NCI-H345 (cell line): ENCODE results near the gene FSIP1.

Experiments
- DNase-seq: peaks from one replicate; lab custom pipeline; 2025; lab: John Stamatoyannopoulos, UW

The FSIP1 gene

DNA sequence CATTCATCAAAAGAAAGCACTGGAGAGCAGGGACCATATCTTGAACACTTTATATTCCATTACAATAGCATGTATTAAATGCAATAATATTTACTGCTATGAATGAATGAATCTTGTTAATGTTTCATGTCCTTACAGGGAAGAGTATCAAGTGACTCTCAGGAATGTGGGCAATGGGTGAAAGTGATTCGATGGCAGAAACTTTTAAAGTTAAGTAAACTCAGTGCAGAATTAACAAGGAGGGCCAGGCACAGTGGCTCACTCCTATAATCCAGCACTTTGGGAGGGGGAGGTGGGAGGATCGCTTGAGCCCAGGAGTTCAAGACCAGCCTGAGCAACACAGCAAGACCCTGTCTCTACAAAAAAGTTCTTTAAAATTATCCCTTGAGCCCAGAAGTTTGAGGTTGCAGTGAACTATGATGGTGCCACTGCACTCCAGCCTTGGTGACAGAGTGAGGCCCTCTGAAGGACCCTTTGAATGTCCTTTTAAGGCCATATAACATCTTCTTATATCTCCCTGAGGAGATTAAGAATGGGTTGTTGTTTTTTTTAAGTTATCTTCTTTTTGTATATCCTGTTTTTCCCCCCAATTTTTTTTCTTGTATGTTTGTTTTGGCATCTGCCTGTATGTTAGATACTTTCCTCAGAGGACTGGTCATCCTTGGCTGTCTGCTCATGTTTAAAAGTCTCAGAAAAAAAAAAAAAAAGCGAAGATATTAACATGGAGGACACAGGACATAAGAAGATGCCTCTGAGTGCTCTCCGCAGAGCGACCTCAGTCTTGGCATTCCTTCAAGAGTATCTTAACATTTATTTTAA lies 9.6 kb upstream of the FSIP1 start:
- DNase-seq = no peak

DNA sequence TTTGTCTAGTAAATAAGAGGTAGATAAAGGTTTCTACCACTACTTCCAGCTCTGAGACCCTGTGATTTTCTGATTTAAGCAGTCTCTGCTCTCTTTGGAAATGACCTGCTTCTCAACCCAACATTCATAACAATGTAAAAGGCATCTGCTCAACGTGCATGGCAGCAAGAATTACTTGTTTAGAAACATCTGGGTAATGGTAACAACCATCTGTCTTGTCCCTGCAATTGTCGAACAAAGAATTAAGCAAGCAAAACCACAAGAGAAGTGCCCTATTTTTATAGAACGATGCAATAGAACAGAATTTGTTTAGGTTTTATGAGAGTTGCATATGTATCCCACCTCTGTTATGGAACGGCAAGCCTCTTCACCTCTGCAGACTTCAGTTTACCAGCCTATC lies 7.1 kb upstream of the FSIP1 start:
- DNase-seq = no peak

DNA sequence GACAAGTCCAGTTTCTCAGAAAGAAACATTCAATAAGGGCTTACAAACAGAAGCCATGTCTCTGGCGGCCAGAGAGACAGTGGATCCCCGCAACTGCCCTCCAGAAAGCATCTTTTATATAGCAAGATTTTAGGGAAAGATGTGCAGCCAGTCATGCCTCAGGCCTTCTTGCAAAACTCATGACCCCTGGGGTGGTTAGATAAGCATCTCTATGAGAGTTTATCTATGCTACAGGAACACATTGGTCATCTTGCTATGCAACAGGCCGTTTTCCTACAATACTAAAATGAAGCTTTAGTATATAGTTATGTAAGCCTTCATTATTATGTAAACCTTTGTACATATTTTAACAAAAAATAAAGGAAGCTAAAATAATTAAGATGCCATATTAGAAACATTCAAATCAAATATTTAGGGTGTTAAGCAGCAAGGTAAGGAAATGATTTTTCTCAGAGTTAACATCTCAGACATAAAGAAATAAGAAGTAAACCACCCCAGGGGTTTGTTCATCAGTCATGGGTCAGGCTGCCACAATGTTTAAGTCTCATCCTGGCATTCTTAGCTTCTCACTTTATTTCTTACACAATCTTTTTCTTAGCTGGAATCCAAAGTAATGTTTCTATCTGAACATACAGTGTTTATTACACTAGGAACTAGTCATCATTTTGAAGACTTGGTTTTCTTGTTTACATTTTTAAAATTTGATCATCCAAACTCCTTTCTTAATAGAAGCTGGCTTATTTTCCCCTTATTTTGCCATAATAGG lies 6.3 kb upstream of the FSIP1 start:
- DNase-seq = no peak

DNA sequence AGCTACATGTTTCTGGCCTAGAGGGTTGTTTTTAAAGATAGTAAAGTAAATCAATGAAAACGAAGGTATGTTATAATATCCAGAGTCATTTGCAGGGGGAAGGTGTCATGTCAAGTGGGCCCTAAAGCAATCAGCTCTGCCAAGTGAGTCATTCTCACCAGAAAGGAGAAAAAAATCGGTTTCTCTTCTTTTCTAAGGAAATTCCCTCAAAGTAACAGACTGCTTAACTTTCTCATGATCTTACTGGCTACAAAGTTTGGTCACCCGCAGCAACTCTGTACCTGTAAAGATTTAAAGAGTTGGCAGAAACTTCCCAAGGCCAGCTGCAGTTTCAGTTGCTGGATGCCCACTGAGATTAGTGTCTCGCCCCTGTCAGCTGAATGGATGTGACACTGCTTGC lies 5.5 kb upstream of the FSIP1 start:
- no peak for DNase-seq

DNA sequence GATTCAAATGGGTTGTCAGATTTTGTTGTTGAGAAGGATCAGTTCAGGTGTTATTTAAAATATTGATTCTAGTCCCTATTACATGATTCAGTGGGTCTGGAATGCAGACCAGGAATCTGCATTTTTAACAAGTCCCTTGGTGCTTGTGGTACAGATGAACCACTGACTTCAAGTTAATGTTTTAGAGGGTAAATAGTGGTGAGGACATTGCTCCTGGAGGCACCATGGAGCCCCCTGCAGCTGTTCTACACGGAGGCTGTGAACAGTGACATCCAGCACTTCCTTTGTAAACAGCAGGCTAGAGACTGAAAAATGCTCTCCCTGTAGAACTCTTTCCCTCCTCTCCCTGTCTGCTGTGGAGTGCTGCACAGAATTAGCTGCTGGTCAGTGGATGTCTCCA lies 4.8 kb upstream of the FSIP1 start:
- no peak for DNase-seq

DNA sequence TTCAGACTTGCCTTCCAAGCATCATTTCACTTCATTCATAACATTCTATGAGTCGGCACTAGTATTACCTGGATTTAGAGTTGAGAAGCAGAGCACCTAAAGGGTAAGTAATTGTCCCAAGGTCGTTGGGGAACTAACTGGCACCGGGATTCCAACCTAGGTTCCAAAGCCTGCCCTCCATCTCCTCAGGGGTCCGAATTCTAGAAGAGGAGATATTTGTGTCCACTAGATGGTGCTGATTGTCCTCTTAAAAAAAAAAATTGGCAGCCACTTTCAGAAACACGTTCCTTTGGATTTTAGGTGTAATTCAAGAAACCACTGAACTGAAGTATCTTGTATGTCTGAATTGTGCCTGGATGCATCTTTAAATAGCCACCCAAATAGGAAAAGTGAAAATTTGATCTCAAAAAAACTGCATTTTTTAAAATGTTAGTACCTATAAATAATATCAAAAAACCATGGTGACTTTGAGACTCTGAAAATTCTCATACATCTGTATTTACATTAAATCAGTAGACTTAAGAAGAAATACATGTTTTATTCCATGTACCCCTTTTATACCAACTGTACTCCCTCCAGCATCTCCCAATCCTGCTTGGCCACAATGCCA lies 3.9 kb upstream of the FSIP1 start:
- DNase-seq = peak; percentile 62

DNA sequence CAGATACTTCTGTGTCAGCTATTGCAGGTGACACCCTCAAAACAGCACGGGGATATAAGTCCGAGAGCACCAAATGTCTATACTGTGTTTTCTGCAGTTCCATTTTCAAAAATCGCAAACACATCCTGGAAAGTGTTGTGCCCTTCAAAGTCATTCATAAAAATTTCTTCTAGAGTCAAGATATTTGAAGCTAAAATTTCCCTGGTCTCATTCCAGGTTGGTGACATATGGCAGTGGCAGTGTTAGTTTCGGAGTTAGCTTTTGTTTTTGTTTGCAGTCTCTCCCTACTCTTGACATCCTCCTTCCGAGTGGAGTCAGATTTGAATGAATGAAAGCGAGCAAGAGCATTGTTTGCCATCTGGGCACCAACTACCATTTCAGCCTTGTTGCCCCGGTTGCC lies 3.2 kb upstream of the FSIP1 start:
- peak; percentile 10 for DNase-seq

DNA sequence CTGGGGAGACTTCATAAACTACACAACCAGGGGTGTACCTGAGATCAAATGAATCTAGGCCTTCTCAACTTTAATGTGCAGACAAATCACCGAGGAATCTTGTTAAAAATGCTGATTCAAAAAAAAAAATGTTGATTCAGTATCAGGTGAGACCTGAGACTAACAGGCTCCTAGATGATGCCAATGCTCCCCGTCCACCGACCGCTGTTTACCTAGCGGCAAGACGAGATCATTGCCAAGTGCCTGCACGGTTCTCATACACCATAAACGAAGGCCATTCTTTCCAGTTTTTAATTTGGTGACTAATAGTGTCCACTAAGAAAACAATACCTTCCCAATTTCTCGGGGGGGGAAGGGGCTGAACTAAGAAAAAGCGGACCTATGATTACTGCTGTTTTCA lies 2.5 kb upstream of the FSIP1 start:
- peak; percentile 12 for DNase-seq

DNA sequence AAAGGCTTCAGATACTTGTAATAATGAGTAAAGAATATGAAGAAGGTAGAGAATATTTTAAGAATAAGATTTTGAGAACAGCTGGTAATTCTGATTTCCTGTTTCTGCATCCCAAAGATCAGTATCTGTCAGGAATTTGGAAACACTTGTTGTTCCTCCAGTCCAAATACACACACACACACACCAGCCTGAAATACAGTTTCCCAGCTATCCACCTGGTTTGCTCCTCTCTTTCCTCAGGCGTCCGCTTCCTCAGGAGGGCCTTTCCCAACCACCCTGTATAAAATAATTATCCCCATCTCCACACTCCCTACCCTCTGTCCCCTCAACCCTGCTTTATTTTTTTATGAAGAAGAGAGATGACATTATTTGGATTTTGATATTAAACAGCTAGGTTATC lies 2.0 kb upstream of the FSIP1 start:
- DNase-seq = no peak

DNA sequence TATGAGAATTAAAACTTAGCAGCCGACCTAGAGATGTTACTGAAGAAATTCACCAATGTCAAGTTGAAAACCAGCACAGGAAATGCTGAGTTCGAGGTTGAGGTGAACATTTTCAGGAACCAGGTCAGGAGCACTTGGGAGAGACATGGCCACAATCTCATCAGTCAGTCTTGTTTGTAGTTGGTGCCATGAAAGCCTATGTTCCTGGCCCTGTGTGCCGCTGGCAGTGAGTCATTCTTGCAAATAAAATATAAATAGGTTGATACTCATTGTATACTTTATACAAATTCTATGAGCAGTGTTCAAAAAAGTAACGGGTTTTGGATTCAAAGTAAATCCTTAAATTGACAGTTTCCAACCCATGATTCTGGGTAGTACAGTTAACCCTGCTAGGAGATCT lies 1.5 kb upstream of the FSIP1 start:
- DNase-seq = no peak

DNA sequence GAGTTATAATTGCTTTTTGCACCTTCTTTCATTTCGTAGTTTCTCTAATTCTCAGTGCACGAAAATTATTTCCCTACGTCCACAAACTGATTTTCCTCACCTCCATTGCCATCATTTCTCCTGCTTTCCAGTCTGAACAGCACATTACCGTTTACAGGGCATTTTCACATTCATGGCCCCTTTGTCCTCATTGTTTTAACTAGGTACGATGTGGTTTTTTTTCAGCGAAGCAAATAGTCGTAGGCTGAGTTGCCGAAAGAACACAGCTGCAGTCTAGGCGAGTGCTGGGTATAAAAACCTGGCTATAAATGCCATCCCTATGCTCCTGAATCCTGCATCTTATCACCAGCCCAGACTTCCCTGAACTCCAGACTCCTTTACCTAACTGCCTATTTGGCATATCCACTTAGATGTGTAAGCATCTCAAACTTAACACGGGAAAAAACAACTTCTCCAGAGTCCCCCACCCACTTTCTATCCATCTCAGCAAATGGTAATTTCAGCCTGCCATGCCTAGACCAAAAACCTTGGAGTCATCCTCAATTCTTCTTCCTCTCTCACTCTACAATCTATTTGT lies 691 bp upstream of the FSIP1 start:
- DNase-seq = no peak

DNA sequence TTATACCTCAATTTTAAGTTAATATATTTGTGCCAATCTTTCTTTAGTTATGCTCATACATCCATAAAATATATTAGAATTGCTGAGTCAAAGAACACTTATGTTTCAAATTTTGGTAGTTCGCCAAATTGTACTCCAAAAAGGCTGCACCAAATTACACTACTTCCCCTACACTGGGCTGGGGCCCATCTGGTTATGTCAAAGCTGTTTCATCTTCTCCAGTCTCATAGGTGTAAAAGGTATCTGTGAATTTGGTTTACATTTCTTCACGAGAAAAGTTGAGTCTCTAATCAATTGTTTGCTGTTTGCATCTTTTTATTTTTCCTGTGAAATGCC lies 706 bp downstream of the FSIP1 start:
- peak; percentile 5 for DNase-seq

DNA sequence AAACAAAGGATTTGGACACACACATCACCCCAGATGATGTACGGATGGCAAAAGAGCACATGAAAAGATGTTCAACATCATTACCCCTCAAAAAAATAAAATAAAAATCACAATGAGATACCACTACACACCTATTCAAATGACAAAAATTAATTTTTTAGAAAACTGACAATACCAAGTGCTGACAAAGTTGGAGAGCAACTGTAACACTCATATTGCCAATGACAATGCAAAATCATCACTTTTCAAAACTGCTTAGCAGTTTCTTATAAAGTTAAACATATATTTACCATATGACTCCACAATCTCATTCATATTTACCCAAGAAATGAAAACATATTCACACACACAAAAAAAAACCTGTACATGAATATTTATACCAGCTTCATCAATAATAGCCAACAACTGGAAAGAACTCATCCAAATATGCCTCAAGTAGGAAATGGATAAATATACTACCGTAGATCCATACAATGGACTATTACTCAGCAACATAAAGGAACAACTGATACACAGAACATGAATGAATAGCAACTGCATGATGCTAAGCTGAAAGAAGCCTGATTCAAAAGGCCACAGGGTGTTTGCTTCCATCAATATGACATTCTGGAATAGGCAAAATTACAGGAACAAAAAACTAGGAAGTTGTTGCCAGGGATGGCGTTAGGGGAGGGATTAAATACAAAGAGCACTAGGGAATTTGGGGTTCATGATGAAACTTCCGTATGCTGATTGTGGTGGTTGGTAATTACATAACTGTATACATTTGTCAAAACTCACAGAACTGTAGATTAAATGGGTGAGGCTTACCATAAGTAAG lies 1.3 kb downstream of the FSIP1 start:
- no peak for DNase-seq

DNA sequence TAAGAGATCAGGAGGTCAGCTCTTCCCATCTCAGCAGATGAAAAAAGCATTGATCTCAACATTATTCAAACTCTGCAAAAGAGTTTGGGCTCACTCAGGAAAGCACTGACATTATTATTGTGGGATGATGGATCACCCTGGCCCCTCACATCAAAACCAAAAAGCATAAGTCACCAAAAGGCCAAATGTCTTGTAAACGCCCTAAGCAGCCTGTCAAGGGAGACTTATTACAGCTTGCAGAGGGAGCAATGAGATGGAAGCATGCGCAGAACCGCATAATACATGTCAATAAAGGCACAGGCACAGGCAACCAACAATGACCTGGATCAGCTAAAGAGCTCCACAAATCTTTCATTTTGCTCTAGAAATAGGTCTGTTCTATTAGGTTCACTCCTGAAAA lies 4.6 kb downstream of the FSIP1 start:
- no peak for DNase-seq

DNA sequence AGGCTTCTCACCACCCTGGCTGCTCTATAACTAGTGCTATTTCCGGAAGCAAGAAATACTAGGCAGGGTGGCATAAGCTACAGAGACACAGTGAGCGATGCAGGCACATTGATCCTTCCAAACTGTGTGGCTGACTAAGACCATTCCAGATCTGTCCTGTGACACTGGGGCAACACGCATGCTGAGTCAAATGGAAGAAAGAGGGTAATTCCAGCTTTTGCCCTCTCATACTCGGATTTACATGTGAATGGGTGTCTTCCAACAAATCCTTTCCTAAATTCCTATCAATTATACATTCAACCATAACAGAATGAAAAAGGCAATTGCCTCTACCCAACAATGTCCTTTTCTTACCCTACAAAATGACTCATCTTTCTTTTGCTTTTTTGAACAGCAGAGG lies 5.1 kb downstream of the FSIP1 start:
- DNase-seq = no peak

DNA sequence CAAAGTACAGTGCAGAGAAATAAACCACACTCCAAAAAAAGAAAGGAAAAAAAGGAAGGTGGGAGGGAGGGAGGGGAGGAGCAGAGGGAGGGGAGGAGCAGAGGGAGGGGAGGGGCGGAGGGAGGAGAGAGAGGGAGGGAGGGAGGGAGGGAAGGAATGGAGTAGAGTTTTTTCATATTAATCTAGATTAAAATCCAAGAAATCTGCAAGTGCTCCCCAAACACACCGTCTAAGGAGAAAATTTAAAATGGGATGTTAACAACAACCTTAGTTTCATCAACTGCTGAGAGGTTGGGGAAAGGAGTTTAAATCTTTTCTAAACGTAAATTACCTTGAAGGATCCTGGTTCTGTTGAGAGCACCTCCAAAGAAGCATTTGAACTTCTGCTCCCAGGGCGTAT lies 6.6 kb downstream of the FSIP1 start:
- no peak for DNase-seq

DNA sequence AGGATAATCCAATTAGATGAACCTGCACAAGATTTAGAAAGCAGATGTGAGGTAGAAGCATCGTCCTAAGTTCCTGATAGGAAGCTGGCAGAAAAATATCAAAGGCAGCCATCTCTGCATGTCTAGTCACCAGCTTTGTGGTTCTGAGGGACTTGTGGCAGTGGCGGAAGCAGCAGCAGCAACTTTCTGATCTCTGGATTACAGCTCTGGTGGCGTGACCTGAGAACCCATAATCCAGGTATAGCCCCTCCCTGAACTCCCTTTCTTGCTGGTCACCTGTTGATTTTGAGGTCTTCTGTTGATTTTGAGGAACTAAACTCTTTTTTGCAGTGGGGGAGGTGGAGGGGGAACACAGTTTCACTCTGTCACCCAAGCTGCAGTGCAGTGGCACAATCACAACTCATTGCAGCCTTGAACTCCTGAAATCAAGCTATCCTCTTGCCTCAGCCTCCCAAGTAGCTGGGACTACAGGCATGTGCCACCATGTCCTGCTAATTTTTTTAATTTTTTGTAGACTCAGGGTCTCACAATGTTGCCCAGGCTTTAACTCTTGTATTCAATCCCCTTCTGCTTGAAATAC lies 7.9 kb downstream of the FSIP1 start:
- no peak for DNase-seq

DNA sequence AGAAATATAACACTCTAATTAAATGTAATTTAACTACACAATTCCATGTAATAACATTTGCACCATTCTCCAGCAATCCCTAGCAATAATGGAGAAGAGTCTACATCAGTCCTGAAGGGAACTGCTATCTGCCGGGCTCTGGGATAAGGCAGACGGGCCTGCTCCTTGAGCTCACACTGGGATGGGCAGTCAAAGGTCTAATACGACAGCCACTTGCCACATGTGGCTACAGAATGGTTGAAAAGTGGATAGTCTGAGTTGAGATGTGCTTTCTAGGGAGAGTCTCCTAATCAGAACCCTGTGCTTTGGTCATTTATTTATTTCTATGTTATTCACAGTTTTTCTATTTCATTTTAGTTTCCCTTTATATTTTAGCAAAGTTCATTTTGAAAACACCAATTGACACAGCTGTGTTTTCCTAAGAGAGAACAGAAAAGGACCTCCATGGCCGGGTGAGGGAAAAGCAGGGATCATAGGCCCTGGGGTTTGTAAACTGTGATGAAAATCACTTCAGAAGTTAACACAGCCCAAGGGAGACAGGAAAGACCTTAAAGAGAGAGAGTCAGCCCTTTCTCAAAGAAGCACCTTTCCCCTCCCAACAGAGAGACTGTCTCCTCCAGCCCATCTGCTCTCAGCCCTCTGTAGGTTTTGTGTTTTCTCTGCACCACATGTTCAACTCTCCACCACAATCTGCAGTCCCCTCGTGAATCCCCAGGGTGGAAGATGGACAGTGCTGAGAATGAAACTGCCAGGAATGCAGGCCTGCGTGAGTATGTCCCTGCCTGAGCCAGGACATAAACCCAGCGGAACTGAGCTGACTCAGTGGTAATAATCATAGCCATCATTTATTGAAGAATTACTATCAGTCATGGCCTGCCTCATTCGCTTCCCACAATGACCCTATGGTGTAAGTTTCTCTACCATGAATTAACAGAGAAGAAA lies 11.6 kb downstream of the FSIP1 start:
- no peak for DNase-seq

DNA sequence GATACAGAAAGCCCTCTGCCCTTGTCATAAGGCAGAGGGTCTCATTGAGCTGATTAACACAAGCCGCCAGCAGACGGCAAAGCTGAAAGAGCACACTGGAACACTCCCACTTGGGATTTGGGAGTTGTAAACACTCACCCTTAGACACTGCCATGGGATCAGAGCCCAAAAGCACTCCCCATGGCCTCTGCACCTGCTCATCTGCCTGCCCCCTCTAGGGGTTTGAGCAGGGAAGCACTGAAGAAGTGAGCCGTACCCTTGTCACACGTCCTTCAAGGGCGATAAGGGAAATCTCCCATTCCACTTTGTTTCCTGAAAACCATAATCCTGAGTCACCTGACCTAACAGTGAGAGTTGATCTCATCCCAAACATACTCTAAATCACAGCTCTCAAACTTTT lies 14.7 kb downstream of the FSIP1 start:
- DNase-seq = peak; percentile 2

DNA sequence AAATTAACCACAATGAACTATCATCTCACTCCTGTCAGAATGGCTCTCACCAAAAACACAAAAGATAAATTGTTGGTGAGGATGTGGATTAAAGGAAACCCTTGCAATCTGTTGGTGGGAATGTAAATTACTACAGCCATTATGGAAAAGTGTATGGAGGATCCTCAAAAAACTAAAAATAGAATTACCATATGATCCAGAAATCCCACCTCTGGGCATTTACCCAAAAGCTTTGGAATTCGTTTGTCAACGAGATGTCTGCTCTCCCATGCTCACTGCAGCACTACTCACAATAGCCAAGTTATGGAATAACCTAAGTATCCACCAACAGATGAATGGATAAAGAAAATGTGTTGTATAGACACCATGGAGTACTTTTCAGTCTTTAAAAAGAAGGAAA lies 21.6 kb downstream of the FSIP1 start:
- DNase-seq = no peak
